Right lobe of liver (tissue), 6 donors: ENCODE results near the gene FAM171A2. TPM values are rescaled to one million over a fixed set of nuclear protein-coding genes. Genes with fewer than 3 reads are reported as not detected.

ENCODE experiments used
- ATAC-seq, 4 donors: fragments of 200-7000 bp; cut with Tn5 transposase; one replicate each; pipeline ENCODE4 v1.9.1; 2020; ENCODE audit warnings: mild to moderate bottlenecking in 4 of 4, moderate library complexity in 4 of 4
- DNase-seq, 3 donors: peaks; one replicate each; pipeline ENCODE4 v3.0.0-alpha.2; 2020
- H3K27ac ChIP-seq, 3 donors: fragments of 200-600 bp; one replicate each; pipeline ENCODE4 v1.8.0; 2022
- H3K27me3 ChIP-seq, 2 donors: fragments of 200-600 bp; one replicate each; pipeline ENCODE4 v1.8.0; 2022
- H3K36me3 ChIP-seq, 4 donors: fragments of 200-600 bp; sonication (generic) in 1 of 4; one replicate each; pipeline versions ENCODE4 v1.5.1 to v1.8.0; 2017 to 2022; ENCODE audit warnings: control low read depth in 1 of 4
- H3K4me1 ChIP-seq, 4 donors: fragments of 200-600 bp; sonication (generic) in 1 of 4; one replicate each; pipeline versions ENCODE4 v1.5.1 to v1.8.0; 2017 to 2022; ENCODE audit warnings: control low read depth in 1 of 4
- H3K4me3 ChIP-seq, 3 donors: fragments of 200-600 bp; one replicate each; pipeline ENCODE4 v1.8.0; 2022
- H3K9me3 ChIP-seq, 4 donors: fragments of 200-600 bp; sonication (generic) in 1 of 4; one replicate each; pipeline versions ENCODE4 v1.5.1 to v1.8.0; 2017 to 2022; ENCODE audit warnings: control low read depth in 1 of 4
- CTCF ChIP-seq, 4 donors: fragments of 200-600 bp in 3 of 4; fragments of 450-650 bp in 1 of 4; IDR thresholded peaks; one replicate each; pipeline versions ENCODE4 v1.5.1 to v1.8.0; 2016 to 2022; ENCODE audit warnings: antibody characterized with exemption in 4 of 4, mild to moderate bottlenecking in 2 of 4
- POLR2A ChIP-seq: fragments of 450-650 bp; IDR thresholded peaks from one replicate; pipeline ENCODE4 v1.6.1; 2017; ENCODE audit warnings: antibody characterized with exemption, mild to moderate bottlenecking
- WGBS: methylation state at CpG from one replicate; pipeline ENCODE4 v1.1.6; 2018; ENCODE audit warnings: low coverage, low lambda C conversion rate; ENCODE audit not compliant: insufficient coverage; ENCODE audit errors: missing lambda C conversion rate; 5-methylcytosine and 5-hydroxymethylcytosine counted together
- intact Hi-C, 2 donors: fragments of 100-400 bp; cut with DNase I; formaldehyde crosslinking; loops; one replicate each; pipeline versions ENCODE4 v1.11.2 to v1.14.1; 2022
- total RNA-seq, 6 experiments: library from RNA; depleted of rRNA in 2 of 6; stranded (reverse); fragments of >200 nt in 2 of 6; fragmentation: NEBNext Ultra II Directional in 3 of 6; extraction: Animal tissue kit (Norgen Biotek cat#: 25700) in 3 of 6; gene quantifications; one replicate each; pipeline versions ENCODE4 v1.1.0 to v1.2.4, GENCODE V29; 2016 to 2023
- donor health status: DM: no; HTN: yes; CAD: no.
- donor health status: DM: no; HTN: no; CAD: no.
- donor health status: DM: no; HTN: no; CAD: no.
- donor health status: DM: no; HTN: yes; CAD: no.
- donor health status: DM: no; HTN: yes; CAD: no.

FAM171A2 gene
- total RNA-seq, 6 experiments from 2014 or later = 0.16 to 0.68 (median 0.39) TPM

- intact Hi-C loops = no loop called here
- H3K36me3 ChIP-seq = no peaks in the 10 kb centered on the region
- no peak overlapping the region for H3K27ac ChIP-seq
- no peak for ATAC-seq
- DNase-seq = no peak
- peaks cover 0 to 7% of the 10 kb centered on the region in 2 donors for H3K27me3 ChIP-seq
- H3K9me3 ChIP-seq = no peaks in the 10 kb centered on the region
- peaks cover 0 to 12% (median 5%) of the 10 kb centered on the region in 4 donors for H3K4me1 ChIP-seq
- 100% methylated on average over 1 of the region's 2 CpGs for WGBS
- TF ChIP-seq POLR2A = no peak
- no peak for TF ChIP-seq CTCF (IDR thresholded peaks at IDR 0.05)
- no peak overlapping the region for H3K4me3 ChIP-seq
Observed at GRCh38 chr17:44310188-44310587, 53.5 kb downstream of the FAM171A2 start.

- Histone ChIP-seq H3K27me3 (peaks cover 0 to 7% of the 10 kb centered on the region in 2 donors), H3K36me3 (no peaks in the 10 kb centered on the region), H3K27ac (no peak overlapping the region), H3K4me1 (peaks cover 0 to 12% (median 5%) of the 10 kb centered on the region in 4 donors), H3K4me3 (no peak overlapping the region), H3K9me3 (no peaks in the 10 kb centered on the region)
- no peak for TF ChIP-seq POLR2A
- no peak for TF ChIP-seq CTCF (IDR thresholded peaks at IDR 0.05)
- DNase-seq (no peak), ATAC-seq (no peak)
- WGBS = no CpG with 5 or more reads among the region's 5 CpGs
- intact Hi-C loops = no loop called here
Observed at GRCh38 chr17:44309472-44309871, 54.2 kb downstream of the FAM171A2 start.

- WGBS = 3% methylated on average over 14 of the region's 15 CpGs
- Histone ChIP-seq H3K4me1 (peaks cover 0 to 12% (median 5%) of the 10 kb centered on the region in 4 donors), H3K4me3 (no peak overlapping the region), H3K27ac (no peak overlapping the region), H3K9me3 (no peaks in the 10 kb centered on the region), H3K27me3 (peaks cover 0 to 7% of the 10 kb centered on the region in 2 donors), H3K36me3 (no peaks in the 10 kb centered on the region)
- TF ChIP-seq POLR2A (no peak), CTCF (IDR thresholded peaks at IDR 0.05) (no peak)
- no peak for DNase-seq
- no peak for ATAC-seq
- intact Hi-C loops = no loop called here
Observed at GRCh38 chr17:44308865-44309264, 54.8 kb downstream of the FAM171A2 start.

- H3K36me3 ChIP-seq = no peaks in the 10 kb centered on the region
- TF ChIP-seq CTCF (IDR thresholded peaks at IDR 0.05) = no peak
- TF ChIP-seq POLR2A = no peak
- H3K27me3 ChIP-seq = peaks cover 0 to 7% of the 10 kb centered on the region in 2 donors
- intact Hi-C loops = no loop called here
- H3K27ac ChIP-seq = no peak within 1 kb of the TSS
- peaks cover 0 to 12% (median 5%) of the 10 kb centered on the region in 4 donors for H3K4me1 ChIP-seq
- ATAC-seq (peak; percentile 87 to 95 (median 92)), DNase-seq (peak; percentile 68 to 78 (median 76))
- WGBS = 2% methylated on average over 10 of the region's 39 CpGs
- H3K4me3 ChIP-seq = peak within 1 kb of the TSS; percentile 26 to 31 (median 26)
- no peaks in the 10 kb centered on the region for H3K9me3 ChIP-seq
Observed at GRCh38 chr17:44308320-44308818, 55.3 kb downstream of the FAM171A2 start, which contains the start of gene RUNDC3A. RUNDC3A (plus strand) TSS chr17:44308601; CDS start chr17:44308833, 232 bp downstream.
